ENCODE measurements around the gene IFT122.

Gene IFT122

DNA sequence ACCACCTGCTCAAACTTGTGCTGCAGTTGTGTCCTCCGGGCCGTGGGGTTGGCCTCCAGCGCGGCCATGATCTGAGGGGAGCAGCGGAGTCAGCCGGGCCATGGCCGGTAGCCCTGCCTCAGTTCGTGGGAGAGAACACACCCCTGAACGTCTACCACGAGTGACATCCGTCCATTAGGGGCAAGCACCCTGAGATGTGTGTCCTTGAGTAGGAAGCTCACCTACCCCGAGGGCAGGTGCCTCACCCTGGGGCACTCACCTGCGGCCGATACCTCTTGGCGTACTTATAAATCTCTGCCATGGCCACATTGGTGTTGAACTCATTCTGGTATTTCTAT, 116.3 kb downstream of the IFT122 start:
- DNase-seq (ENCODE audit: low read depth in 2 of 2): no peak
- no peak overlapping the region for H3K4me3 ChIP-seq (replicated peaks in 1 of 2; ENCODE audit: low read depth in 2 of 2, low read length in 2 of 2)
- no peak for TF ChIP-seq CTCF (IDR thresholded peaks at IDR 0.05; ENCODE audit: low read depth, low read length)

GRCh38 chr3:129556890-129557547, 117.0 kb downstream of the IFT122 start:
- no peak for DNase-seq (ENCODE audit: low read depth in 2 of 2)

GRCh38 chr3:129557548-129557894, 117.5 kb downstream of the IFT122 start:
- TF ChIP-seq CTCF (IDR thresholded peaks at IDR 0.05; ENCODE audit: low read depth, low read length): no peak
- no peak overlapping the region for H3K4me3 ChIP-seq (replicated peaks in 1 of 2; ENCODE audit: low read depth in 2 of 2, low read length in 2 of 2)
- peak in 1 of 2 donors; percentile 73 for DNase-seq (ENCODE audit: low read depth in 2 of 2)

More at GRCh38 chr3:129556890-129557547, 117.0 kb downstream of the IFT122 start:
- no peak for TF ChIP-seq CTCF (IDR thresholded peaks at IDR 0.05; ENCODE audit: low read depth, low read length)
- no peak overlapping the region for H3K4me3 ChIP-seq (replicated peaks in 1 of 2; ENCODE audit: low read depth in 2 of 2, low read length in 2 of 2)

DNA sequence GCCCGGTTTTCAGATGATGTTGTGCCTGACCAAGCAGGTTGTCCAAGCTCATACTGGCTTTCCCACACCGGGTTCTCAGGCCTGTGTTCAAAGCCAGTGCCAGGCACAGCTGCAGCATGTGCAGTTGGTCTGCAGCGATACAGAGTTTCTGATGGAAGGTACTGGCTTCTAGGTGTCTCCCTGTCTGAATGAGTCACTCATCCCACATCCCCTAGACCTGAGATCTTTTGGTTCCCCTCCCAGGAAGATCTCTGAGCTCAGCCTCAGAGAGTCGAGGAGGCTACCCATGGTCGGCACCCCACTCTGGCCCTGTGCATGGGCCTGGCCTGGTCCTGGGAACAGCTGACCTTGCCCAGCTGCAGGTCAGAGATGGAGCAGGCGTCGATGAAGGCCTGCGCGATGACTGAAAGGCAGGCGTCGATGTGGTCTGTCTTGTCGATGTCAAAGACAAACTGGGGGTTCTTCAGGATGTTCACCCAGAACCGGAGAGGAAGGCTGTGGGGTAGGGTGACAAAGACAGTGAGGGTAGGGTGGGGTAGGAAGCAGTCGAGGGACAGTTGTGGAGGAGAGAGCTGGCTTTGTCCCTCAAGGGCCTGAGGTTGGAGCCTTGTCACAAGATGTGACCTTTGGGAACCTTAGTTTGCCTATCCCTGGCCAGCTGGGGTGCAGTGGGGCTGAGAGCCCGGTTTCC, 118.2 kb downstream of the IFT122 start:
- DNase-seq (ENCODE audit: low read depth in 2 of 2): no peak
- no peak overlapping the region for H3K4me3 ChIP-seq (replicated peaks in 1 of 2; ENCODE audit: low read depth in 2 of 2, low read length in 2 of 2)
- no peak for TF ChIP-seq CTCF (IDR thresholded peaks at IDR 0.05; ENCODE audit: low read depth, low read length)

GRCh38 chr3:129558772-129559564, 118.9 kb downstream of the IFT122 start:
- TF ChIP-seq CTCF (IDR thresholded peaks at IDR 0.05; ENCODE audit: low read depth, low read length): no peak
- peak; percentile 78 to 84 for DNase-seq (ENCODE audit: low read depth in 2 of 2)
- no peak overlapping the region for H3K4me3 ChIP-seq (replicated peaks in 1 of 2; ENCODE audit: low read depth in 2 of 2, low read length in 2 of 2)

- H3K4me3 ChIP-seq (replicated peaks in 1 of 2; ENCODE audit: low read depth in 2 of 2, low read length in 2 of 2): no peak overlapping the region
- no peak for TF ChIP-seq CTCF (IDR thresholded peaks at IDR 0.05; ENCODE audit: low read depth, low read length)
- DNase-seq (ENCODE audit: low read depth in 2 of 2): no peak
These were observed 119.6 kb downstream of the IFT122 start for GRCh38 chr3:129559565-129560079.
